Measurements from ENCODE around the gene HTRA3. TPM values are rescaled to one million over a fixed set of nuclear protein-coding genes. Genes with fewer than 3 reads are reported as not detected.
A peak's percentile ranks its signal among the peaks of the same experiment; 100 is the strongest.

HTRA3 gene
- total RNA-seq, 2 donors from 2014 or later = 52.6 to 55.5 TPM

DNA sequence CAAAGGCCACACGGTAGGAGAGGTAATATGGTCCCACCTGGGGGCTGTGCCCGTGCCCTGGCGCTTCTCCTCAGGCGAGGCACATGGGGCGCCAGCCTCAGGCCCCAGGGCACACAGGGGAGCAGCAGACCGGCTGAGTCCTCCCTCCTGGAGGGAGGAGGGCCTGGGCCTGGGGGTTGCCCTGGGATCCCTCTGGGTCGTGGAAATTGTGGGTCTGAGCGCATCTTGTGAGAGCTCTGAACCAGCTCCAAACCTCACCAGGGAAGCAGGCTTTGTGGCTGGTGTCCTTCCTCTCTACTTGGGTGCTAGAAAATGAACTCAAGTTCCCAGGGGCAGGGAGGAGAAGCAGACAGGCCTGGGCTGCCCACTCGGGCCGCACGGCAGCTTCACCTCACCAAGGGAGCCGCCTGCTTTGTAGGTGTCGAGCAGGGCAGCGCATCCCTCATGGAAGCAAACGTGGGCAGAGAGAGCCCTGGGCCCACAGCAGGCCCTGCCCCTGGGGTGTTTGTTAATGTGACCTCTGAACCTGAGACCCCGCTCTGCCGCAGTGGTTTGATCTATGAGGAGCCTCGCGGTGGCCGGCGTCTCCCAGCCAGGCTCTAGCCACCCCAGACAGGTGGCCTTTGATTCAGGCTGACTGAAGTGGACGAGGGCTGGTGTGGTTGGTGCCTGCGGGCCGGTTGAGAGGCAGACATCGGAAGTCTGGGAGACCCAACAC, 10.8 kb downstream of the HTRA3 start:
- Histone ChIP-seq H3K4me3 (no peak overlapping the region), H3K36me3 (no peaks in the 10 kb centered on the region), H3K9me3 (no peaks in the 10 kb centered on the region), H3K4me1 (ENCODE audit: control insufficient read depth in 1 of 2, low read depth in 2 of 2) (peaks cover 16 to 51% of the 10 kb centered on the region in 2 donors), H3K27me3 (replicated peaks; ENCODE audit: insufficient read depth) (no peaks in the 10 kb centered on the region), H3K27ac (no peak overlapping the region)
- no peak for ATAC-seq (ENCODE audit: insufficient number of reproducible peaks, low FRiP score, low read depth)
- DNase-seq (ENCODE audit: low spot score) = no peak
- TF ChIP-seq, protein P1, sequence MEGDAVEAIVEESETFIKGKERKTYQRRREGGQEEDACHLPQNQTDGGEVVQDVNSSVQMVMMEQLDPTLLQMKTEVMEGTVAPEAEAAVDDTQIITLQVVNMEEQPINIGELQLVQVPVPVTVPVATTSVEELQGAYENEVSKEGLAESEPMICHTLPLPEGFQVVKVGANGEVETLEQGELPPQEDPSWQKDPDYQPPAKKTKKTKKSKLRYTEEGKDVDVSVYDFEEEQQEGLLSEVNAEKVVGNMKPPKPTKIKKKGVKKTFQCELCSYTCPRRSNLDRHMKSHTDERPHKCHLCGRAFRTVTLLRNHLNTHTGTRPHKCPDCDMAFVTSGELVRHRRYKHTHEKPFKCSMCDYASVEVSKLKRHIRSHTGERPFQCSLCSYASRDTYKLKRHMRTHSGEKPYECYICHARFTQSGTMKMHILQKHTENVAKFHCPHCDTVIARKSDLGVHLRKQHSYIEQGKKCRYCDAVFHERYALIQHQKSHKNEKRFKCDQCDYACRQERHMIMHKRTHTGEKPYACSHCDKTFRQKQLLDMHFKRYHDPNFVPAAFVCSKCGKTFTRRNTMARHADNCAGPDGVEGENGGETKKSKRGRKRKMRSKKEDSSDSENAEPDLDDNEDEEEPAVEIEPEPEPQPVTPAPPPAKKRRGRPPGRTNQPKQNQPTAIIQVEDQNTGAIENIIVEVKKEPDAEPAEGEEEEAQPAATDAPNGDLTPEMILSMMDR (IDR thresholded peaks at IDR 0.05) = no peak

DNA sequence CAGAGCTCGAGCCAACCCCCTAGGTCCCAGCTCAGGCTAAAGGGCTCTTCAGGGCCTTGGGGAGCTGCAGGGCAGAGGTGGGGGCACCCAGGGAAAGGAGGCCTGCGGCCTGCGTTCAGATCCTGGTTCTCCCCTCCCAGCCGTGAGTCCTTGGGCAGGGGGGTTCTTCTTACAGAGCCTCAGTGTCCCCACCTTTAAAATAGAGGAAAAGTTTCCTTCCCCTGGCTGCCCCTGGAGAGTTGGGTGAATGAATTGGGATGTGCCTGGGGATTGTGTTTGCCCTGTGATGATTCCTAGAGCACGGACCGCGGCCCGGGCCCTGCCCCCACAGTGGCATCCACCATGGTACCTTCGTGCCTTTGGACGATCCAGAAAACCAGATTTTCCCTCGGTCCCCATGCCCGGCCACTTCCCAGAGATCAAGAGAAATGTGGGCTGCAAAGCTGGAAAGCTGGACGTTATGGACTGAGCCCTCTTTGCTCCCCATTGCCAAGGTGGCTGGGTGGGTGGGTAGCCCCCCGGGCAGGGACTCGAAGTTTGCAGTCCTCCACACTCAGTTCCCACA, 11.4 kb downstream of the HTRA3 start:
- H3K4me1 ChIP-seq (ENCODE audit: control insufficient read depth in 1 of 2, low read depth in 2 of 2) = peaks cover 13 to 44% of the 10 kb centered on the region in 2 donors

DNA sequence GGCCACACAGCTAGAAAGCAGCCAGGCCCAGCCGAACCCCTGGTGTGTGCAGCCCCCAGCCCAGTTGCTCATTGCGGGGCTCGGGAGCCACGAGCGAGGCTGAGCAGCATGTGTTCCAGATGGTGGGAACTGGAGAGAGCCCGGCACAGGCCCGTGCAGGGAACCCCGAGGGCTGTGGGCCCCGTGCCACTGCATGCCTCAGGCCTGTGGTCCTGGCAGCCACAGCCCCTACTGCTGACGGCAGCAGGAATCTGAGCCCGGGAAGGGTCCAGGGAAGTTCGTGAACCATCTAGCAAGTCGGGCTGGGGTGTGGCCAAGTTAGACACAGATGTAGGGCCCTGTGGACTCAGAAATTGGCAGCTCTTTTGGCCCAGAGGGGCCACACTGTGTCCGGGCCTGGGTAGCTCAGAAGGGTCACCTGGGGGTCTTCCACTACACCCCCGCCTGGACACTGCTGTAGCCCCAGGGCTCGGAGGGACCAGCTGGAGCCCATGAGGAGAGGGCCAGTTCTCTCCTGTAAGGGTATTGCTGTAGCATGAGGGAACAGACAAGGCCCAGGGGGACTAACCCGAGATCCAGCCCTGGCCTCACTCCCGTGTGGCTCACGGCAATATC, 12.1 kb downstream of the HTRA3 start:
- TF ChIP-seq, protein P1 (IDR thresholded peaks at IDR 0.05) = no peak
- H3K27ac ChIP-seq = peak overlapping the region; percentile 2 to 17
- no peak overlapping the region for H3K4me3 ChIP-seq
- no peaks in the 10 kb centered on the region for H3K9me3 ChIP-seq
- no peaks in the 10 kb centered on the region for H3K27me3 ChIP-seq (replicated peaks; ENCODE audit: insufficient read depth)
- no peak for ATAC-seq (ENCODE audit: insufficient number of reproducible peaks, low FRiP score, low read depth)
- peaks cover 9 to 38% of the 10 kb centered on the region in 2 donors for H3K4me1 ChIP-seq (ENCODE audit: control insufficient read depth in 1 of 2, low read depth in 2 of 2)
- DNase-seq (ENCODE audit: low spot score) = no peak
- no peaks in the 10 kb centered on the region for H3K36me3 ChIP-seq

More for the DNA sequence above, 11.4 kb downstream of the HTRA3 start:
- TF ChIP-seq, protein P1 (IDR thresholded peaks at IDR 0.05) = no peak
- H3K9me3 ChIP-seq = no peaks in the 10 kb centered on the region
- DNase-seq (ENCODE audit: low spot score) (no peak), ATAC-seq (ENCODE audit: insufficient number of reproducible peaks, low FRiP score, low read depth) (no peak)
- H3K4me3 ChIP-seq = no peak overlapping the region
- no peak overlapping the region for H3K27ac ChIP-seq
- H3K27me3 ChIP-seq (replicated peaks; ENCODE audit: insufficient read depth) = no peaks in the 10 kb centered on the region
- H3K36me3 ChIP-seq = no peaks in the 10 kb centered on the region

DNA sequence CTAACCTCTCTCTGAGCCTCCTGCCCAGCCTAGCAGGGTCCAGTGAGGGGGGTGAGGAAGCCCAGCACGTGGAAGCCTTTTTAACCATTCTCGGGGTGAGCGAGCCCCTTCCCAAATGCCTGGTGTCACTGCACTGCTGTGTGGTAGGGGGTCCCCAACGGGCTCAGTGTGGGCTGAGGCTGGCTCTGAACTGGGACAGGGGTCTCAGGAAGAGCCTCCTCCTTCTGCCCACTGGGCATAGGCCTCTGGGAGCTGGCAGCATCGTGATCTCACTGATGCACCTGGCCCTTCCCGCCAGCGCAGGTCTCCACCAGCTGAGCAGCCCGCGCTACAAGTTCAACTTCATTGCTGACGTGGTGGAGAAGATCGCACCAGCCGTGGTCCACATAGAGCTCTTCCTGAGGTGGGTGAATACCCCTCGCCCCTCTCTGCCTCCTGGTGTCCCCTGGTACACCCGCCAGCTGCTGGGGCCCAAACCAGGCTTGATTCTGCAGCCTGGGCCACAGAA, 12.6 kb downstream of the HTRA3 start:
- H3K9me3 ChIP-seq = no peaks in the 10 kb centered on the region
- H3K27me3 ChIP-seq (replicated peaks; ENCODE audit: insufficient read depth) = no peaks in the 10 kb centered on the region
- no peak overlapping the region for H3K4me3 ChIP-seq
- ATAC-seq (ENCODE audit: insufficient number of reproducible peaks, low FRiP score, low read depth) = no peak
- peaks cover 8 to 32% of the 10 kb centered on the region in 2 donors for H3K4me1 ChIP-seq (ENCODE audit: control insufficient read depth in 1 of 2, low read depth in 2 of 2)
- peak overlapping the region; percentile 2 to 17 for H3K27ac ChIP-seq
- TF ChIP-seq, protein P1 (IDR thresholded peaks at IDR 0.05) = no peak
- no peaks in the 10 kb centered on the region for H3K36me3 ChIP-seq
- no peak for DNase-seq (ENCODE audit: low spot score)

DNA sequence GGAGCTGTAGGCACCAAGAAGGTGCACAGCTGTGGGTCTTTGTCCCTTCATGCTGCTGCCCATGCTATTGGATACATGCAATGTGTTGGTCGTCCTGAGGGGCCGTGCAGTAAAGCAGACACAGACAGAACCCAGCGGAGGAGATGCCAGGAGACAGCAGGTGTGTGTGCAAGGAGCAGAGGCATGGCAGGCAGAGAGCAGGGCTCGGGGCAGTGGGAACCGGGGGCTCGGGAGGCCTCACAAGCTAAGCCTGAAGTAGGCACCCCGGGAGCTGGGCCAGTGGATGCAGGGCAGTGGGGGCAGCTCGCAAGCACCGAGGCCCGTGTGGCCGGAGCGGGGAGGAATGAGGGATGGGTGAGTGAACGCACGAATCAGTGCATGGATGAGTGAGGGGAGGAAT, 13.2 kb downstream of the HTRA3 start:
- no peaks in the 10 kb centered on the region for H3K9me3 ChIP-seq
- H3K4me3 ChIP-seq = no peak overlapping the region
- peaks cover 8 to 27% of the 10 kb centered on the region in 2 donors for H3K4me1 ChIP-seq (ENCODE audit: control insufficient read depth in 1 of 2, low read depth in 2 of 2)
- no peak for ATAC-seq (ENCODE audit: insufficient number of reproducible peaks, low FRiP score, low read depth)
- TF ChIP-seq, protein P1 (IDR thresholded peaks at IDR 0.05) = no peak
- no peaks in the 10 kb centered on the region for H3K36me3 ChIP-seq
- no peaks in the 10 kb centered on the region for H3K27me3 ChIP-seq (replicated peaks; ENCODE audit: insufficient read depth)
- no peak for DNase-seq (ENCODE audit: low spot score)
- no peak overlapping the region for H3K27ac ChIP-seq

Data from thoracic aorta (tissue), 2 donors.